Measurements from ENCODE around the gene TSC22D3.

Gene TSC22D3

DNA sequence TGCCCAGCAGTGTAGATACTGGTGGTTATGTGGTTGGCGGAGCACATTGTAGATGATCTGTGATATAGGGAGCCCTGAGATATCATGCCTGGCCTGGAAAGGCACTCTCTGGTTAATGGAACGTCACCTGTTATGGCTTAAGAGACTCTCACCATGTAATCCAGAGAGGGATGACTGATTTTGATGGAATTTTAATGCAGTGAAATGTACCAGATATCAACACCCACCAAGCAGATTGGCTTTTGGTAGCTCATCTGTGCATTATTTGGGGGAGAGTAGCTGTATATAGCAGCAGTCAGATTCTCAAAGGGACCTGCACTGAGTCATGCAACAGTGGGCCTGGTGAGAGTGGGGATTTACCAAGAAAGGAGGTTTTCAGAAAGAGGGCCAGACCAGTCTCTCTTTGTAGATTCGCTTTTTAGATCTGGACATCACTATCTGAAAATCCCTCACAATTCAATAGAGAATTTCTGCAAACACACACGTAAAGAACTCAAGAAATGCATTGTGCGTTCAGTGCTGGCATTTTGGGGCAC lies 17.3 kb downstream of the TSC22D3 start:
- DNase-seq: no peak

DNA sequence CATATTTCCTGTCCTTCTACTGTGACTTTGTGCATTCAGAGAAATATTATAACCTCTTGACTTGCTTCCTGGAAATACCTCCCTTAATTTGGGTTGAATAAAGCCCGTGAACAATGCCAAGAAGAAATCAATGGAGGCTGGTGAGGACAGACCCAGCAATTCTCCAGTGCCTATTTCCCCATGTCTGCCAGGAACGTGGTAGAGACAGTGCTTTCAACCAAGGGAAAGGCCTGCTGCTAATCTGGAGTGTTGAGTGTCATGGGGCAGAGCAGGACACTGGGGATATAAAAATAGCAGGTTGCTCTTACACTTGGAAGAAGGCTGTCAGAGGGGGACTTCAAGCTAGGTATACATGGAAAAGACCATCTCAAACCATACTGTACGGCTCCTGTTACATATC lies 19.9 kb downstream of the TSC22D3 start:
- no peak for DNase-seq

DNA sequence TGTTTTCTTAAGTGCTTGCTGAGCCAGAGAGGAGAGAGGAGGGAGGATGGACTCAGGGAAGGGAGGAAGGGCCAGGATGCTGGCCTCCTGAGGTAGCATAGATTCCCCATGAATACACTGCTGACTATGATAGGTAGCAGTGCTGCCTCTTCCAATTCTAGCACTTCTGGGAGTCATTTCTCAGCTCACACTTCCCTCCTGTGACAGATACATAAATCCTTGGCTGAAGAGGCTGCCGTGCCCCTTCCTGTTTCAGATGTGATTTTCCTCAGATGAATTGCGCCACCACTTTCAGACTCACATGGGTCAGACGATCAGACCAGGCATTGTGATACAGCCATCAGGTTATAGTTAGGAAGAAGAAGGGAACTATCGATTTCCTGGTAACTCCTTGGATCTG lies 22.4 kb downstream of the TSC22D3 start:
- DNase-seq: no peak

DNA sequence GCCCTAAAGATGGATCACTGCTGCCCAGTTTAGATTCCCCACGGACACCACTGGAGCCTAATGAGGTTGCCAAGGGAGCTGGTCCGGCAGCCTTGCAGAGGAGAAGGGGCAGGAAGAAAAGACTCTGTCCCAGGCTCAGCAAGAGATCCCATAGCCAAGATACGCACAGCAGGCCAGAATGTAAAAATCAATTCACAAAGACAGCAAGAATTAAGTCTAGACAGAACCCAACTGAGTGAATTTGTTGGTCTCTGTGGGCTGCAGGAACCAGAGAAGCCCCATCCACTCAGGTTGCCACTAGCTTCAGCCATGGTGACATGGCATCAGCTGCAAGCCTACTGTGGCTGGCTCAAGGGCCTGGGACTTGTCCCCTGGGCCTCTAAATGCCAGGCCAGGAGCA lies 22.9 kb downstream of the TSC22D3 start:
- no peak for DNase-seq

DNA sequence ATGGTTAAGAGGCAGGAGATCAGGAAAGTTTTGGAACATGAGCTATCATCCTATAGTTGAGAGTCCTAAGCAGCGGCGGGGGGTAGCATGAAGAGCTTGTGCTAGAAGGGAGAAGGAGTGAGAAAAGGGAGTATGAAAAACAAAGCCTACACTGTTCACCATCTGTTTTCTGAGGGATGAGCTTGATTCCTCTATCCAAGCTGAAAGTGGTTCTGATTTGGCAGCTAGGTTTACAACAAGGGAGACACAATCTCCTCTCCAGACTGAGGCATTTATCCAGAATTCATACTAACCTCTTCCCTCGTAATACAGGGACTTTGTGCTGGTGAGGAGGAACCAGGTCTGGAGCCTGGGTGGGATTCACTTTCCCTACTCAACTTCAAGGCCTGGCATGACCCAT lies 23.5 kb downstream of the TSC22D3 start:
- DNase-seq: no peak

DNA sequence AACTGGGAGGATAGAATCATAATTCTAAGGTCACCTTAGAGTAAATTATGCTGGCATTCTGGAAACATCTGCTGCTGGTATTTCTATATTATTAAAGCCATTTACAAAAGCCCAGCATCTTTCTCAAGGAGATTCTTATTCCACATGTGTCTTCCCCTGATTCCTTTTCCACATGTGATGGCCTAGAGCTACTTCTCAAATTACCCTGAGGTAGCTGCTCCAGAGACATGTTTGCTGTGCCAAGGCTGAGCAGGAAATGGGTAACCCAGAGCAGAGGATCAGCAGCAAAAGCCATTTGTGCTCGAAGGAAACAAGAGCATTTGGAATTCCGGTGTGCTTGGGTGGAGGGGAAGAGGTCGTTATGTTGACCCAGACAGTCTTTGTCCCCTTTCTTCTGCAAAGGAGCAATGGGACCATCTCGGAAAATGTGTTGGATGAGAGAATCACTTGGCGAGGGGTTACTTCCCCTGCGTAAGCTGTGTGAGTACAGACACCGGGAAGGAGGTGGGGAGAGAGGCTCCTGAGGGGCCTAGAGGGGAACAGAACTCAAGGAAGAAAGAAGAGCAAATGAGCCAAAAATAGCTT lies 24.6 kb downstream of the TSC22D3 start:
- no peak for DNase-seq

DNA sequence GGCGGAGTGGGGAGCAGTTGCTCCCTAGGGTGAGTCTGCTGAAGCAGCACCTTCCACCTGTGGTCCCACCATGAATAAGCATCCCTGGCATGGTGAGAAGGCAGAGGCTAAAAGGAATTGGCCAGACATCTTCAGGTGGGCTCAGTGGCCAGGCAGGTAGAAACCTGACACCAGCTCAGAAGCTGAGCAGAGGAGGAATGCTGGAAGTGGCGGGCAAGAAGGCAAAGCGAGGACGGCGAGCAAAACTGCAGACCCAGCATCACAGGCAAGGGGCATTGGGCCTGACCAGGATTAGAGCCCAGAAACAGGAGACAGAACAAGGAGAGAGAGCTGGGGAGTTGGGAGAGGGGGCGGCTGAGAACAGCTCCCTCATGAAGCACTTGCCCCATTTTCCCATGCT lies 25.3 kb downstream of the TSC22D3 start:
- DNase-seq: no peak

DNA sequence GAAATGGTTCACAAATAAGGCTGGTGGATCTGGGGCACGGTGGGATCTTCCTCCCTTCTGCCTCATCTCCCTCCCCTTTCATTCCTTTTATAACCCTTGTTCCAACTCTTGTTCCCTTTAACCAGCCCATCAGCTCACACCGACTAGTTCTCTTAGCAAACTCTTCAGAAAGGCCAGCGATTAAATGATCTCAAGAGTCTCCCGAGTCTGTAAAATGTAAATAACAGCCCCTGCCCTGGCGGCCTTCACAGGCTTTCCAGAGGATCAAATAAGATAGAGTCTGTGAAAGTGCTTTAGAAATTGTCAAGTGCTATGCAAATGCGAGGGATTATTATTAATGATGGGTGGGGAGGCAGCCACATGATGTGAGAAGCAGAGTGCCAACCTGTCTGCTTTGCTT lies 27.1 kb downstream of the TSC22D3 start:
- DNase-seq: no peak

DNA sequence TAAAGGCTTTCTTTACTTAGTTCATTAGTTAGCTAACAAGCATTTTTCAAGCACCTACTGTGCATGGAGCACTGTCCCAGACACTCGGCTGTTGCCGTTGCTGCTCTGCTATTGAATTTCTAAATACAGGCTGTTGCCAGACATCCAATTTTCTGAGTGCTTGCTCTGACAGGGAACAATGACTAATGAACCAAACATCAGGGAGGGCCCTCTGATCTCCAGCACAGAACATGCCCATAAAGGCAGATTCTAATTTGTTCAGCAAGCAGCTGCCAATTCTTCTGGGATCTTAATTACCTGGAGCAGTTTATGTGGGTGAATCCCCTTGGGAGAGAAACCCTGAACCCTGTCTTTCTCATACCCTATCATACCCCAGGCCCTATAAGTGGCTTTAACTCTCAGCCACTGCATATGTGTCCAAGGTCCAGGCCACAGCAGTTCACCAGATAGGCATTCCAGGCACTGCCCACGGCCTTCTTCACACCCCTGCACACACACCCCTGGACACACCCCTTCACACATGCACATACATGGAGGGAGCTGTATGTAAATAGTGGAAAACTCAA lies 27.9 kb downstream of the TSC22D3 start:
- no peak for DNase-seq

DNA sequence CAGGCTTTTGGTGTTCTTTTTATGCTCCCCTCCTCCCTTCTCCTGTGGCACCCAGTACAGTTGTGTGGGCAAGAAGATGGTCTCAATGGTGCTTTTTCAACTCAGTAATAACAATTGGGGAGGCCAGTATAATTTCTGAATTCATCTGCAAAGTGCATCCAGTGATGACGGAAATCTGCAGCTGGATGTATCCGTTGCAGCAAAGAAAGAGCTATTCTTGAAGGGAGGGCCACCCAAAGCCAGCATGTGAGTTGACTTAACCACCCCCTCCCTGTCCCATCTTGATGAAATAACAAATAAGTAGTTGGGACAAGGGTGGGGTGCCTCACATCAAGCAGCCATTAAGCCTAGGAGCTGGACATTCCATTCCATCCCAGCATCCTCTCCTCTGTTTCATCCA lies 30.7 kb downstream of the TSC22D3 start:
- DNase-seq: no peak

DNA sequence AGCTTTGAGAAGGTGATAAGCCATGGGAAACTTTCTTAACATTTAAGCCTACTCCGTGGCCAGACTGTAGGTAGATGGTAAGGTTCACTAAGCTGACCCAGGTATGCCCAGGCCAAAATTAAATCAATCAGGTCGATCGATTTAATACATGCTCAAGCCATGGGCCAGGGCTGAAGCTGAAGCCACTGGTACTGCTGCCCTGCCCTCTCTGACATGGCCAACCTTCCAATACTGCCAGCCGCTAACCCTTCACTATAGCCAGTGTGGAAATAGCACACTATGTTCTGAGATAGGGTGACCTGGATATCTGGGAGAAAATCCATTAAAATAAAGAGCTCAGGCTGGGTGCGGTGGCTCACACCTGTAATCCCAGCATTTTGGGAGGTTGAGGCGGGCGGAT lies 31.6 kb downstream of the TSC22D3 start:
- no peak for DNase-seq

DNA sequence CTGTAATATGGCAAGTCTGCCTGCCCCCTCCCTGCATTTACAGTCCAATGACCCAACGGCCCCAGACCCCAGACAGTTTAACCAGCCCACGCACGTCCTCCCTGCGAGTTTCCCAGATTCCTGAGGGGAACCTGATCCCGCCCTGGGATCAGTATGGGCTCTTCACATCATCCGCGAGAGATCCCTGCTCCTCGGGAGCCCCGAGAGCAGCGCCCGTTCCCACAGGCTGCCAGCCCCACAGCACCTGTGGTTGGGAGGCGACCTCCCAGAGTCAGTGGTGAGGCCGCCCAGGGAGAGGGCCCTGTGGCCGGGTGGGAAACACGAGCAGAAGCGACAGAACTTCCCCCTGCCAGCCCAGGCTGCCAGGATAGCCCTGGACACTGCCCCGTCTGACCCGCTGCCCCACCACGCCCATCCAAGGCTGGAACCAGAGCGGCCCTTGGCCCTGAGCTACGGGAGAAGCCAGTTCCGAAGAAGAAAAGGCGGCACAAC lies 32.8 kb downstream of the TSC22D3 start:
- no peak for DNase-seq

DNA sequence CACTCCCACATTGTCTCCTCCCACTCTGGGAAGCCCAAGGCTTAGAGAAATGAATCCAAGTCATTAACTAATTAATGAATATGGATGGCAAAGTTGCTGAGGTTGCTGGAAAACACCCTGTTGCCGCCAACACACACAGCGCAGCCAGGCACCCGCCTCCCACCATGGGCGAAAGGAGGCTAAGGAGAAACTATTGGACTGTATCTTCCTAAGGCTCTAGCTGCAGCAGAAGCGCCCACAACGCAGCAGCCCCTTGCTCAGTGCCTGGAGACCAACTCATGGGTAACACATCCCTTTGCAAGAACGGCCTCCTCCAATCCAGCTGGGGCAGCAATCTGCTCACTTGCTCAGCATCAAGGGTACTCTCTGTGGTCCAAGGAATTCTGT lies 34.2 kb downstream of the TSC22D3 start:
- DNase-seq: no peak

DNA sequence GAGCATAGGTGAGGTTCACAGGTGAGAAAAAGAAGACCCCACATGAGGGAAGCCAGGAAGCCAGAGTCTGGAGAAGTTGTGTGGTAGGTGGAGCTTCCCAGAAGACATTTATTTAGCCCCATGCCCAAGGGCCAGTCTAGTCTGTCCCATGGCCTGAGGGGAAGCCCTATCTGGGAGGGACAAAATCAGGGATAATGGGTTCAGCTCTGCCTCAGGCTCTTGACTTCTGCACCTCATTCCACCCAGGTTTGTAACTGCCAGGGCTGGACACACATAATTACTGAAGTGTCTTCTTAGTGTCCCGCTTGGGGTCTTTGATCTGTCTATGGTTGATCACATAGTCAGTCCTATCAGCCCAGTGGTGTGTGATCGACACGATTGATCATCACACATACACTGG lies 36.0 kb downstream of the TSC22D3 start:
- no peak for DNase-seq

DNA sequence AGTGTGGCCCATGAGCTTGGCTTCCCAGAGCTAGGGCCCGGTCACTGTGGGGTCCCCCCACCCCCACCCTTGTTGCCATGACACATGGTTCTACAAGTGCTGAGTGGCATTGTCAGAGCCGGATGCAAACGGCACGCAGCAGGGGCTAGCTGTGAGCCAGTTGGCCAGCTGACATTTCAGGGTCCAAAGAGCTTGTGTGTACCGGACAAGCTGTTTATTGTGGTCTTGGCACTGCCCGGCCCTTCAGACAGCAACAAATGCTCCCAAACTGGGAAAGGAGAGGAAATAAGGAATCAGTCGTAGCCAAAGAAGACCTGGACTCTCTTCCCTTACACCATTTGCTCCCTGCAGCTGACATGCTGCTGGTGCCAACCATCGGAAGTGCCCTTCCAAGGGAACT lies 36.8 kb downstream of the TSC22D3 start:
- DNase-seq: no peak

DNA sequence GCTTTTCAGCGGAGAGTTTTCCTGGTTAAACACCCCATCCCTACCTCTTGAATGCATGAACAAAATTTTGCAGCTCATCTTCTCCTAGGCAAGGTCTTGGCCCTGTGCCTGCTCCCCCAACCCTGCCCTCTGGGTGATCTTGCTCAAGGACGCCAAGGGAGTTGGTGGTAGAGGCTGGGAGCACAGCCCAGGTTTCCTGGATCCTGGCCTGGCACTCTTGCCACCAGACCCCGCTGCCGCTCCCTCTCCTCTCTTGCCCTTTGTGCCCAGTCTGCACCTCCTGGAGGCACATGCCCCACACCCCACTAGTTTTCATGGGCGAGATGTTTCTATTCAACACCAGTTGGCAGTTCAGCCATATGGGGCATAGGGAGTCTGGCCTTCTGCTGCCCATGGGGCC lies 37.3 kb downstream of the TSC22D3 start:
- no peak for DNase-seq

DNA sequence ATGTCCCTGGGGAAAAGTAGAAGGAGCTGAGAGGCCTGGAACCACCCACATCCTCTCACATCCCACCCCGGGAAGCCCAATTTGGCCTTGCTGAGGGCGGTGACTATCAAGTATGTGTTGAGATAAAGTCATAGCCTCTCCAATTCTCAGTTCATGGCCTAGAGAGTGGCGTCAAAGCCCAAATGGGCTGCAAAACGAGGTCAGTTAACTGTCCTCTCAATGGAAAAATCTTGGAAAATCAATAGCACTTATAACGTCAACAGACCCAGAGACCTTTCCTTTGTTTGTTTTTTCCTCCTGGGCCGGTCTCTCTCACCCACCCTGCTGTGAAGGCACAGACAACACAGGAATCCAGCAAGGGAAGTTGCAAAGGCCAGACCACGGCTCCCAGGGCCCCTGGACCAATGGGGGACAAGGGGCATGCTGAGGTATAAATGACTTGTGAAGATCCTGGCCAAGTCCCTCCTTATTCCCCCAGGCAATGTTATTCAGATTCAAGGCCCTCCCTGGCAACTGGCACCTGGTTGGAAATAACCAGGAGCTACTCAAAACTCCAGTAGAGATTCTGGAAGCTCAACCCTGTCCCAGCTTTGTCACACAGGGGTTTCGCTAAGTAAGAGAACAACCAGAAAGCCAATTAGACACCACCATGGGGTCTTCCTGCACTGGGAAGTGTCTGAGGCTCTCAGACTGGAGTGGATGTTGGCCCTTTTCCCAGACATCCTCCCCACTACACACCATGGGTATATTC lies 38.6 kb downstream of the TSC22D3 start:
- no peak for DNase-seq

DNA sequence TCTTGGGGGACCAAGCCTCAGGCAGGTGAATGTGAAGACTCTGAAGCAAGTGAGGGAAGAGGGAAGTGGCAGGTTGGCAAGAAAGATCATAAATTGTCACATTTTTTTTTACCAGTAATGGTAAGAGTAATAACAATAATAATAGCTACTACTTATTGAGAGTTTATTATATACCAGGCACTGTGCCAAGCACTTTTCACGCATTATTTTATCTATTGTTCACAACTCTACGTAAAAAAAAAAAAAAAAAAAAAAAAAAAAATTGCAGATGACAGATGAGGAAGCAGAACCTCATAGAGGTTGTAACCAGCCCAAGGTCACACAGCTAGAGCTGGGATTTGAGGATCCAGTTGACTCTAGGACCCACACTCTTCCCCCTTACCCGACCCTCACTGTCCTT lies 40.9 kb downstream of the TSC22D3 start:
- DNase-seq: no peak

DNA sequence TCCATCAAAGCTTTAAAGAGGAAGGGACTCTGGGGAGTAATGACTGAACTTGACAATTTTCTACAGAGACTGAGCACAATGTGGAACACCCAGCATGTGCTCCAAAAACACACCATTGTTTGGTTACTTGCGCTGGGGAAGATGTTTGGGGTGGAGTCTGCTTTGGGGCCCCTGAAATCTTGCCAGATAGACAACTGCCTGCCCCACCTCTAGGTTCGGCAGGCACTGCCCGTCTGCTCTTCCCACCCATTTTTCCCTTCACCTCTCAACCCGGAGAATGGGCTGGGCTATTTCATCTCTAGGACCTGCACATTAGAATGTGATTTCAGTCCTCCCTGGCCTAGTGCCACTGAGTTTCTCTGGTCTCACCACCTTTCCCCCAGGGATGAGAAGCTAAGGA lies 41.9 kb downstream of the TSC22D3 start:
- DNase-seq: no peak

DNA sequence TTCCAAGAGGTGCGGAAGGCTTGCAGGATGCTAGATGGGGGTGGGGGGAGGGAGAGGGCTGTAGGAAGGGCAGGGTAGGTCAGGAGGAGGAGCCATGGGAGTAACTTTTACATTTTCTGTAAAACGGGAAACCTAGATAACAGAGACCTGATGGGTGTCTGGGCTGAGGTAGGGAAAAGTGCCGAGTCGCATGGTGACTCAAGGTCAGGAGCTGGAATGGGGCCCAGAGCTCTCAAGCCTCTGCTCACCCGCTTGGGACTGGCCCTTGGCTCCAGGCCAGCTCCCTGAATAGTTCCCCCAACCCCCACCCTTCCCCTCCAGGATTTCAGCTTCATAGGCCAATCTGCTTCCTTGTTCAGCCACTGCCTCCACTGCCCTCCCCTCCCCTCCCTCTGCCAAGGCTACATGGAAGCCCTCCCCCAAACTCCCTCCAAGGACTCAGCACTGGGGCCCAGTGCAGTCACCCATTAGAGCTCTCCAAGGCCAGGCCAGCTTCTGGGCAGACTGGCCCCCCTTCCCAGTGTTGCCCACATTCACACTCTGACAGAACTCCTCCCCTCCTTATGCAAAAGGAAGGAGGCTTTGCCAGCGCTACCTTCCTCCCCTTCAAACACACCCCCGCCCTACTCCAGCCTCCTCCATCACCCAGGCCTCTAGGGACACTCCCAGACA lies 43.6 kb downstream of the TSC22D3 start:
- DNase-seq: no peak

DNA sequence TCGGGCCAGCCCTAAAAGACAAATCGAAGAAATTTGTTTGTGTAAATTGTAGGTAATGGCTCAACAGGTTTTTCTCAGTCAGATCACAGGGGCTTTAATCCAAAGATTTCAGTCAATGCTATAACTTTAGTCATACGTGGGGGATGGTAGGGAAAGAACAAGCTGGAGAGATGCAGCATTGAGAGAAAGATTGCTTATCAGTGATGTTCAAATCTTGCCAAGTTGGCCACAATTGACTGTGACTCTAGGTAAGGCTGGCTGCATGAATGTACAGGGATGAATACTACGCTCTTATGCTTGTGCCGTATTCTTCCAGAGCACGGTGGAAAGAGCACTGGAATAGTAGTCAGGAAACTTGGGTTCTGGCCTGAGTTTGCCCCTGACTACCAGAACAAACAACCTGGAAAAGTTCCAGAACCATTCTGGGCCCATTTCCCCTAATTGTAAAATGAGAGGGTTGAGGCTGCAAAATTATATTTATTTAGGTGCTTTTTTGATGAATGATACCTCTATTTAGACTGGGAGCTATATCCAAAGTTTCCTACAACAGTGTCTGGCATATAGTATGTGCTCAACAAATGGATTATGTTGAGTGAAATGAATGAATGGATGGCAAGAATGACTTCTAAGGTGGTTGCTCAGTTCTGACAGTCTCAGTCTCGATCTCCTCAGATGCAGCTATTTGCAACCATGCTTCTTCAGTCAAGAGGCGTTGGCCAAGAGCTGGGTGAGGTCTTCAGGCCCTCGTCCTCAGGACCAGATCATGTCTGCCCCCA lies 44.4 kb downstream of the TSC22D3 start:
- no peak for DNase-seq

DNA sequence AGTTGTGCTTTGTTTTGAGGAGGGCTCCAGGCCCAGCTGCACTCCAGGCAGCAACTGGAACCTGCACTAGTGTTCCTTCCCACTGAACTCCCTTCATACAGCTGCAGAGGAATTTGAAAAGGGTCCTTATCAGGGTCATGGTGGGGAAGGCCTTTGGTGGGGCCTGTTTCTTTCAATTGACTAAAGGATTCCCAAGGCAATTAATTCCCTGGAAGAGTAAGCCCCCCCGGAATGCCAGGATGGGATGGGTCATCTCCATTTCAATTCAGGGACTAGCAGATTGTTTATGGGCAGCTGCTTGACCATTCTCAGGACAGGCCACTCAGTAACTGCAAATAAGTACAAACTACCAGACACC lies 45.3 kb downstream of the TSC22D3 start:
- DNase-seq: no peak

Data from activated CD4-positive, alpha-beta T cell treated with anti-CD3 and anti-CD28 coated beads, Interleukin-2, amount 50 U/mL, for 16 hours (primary cell).